IPS-11a (cell line): ENCODE data around the gene PHF23.
A peak's percentile ranks its signal among the peaks of the same experiment; 100 is the strongest.

Experiments used
- H3K4me3 ChIP-seq: one replicate; pipeline ENCODE4 v1.5.1; 2013; ENCODE audit warnings: low read depth, low read length, control low read depth

Gene PHF23

DNA sequence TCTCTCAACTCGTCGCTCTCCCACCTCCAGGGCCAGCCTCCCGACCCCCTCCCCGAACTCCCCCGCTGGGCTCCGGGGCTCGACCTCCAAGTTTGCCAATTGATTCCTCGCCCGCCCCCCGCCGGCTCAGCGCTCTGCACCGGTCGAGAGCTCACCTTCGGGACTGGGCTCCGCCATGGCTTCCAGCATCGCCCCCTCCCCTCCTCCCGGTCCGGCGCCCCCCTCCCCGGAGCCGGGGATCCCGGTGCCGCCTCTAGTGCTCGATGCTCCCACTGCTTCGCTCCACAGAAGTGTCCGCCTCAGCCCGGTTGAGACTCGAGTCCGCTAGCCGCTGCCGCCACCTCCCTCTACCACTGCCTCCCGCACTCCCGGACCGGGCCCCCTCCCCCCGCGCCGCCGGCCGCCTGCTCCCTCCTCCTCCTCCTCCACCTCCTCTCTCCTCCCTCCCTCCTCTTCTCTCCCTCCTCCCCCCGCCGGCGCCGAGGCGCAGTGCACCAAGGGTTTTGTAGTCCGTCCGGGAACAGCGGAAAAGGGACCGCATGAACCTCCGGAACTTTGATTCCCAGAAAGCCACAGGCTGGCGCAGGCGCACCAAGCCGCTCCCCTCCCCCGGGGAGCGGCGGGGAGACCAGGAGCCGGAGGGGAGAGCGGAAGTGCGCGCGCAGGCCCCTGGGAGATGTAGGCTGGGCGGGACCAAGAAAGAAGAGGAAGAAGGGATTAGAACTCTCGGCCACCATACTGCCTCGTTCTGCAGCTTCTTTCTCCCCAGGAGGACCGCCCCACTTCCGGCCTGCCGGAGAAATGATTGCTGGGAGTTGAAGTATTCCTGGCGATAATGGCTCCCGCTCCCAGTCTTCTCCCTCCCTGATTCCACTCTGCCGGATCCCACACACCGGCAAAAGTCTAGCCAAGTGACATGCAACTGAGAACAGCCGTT is at the start of gene PHF23:
Gene PHF23 (minus strand): TSS at position 367 of the 937 bp plus-strand sequence. CDS start 178 bp downstream, at position 189.
- H3K4me3 ChIP-seq = peak within 1 kb of the TSS; percentile 97

DNA sequence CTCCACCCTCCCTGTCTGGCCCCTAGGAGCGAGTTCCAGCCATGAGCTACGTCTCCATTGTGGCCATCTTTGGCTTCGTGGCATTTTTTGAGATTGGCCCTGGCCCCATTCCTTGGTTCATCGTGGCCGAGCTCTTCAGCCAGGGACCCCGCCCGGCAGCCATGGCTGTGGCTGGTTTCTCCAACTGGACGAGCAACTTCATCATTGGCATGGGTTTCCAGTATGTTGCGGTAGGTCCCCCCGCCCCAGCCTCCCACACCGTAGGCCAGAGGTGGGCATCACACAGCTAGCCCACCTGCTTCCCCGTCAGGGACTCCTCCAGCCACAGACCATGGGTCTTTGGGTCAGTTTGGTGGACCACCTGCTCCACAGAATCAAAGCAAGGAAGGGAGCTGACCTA is 46.4 kb upstream of the PHF23 start:
- no peak overlapping the region for H3K4me3 ChIP-seq

DNA sequence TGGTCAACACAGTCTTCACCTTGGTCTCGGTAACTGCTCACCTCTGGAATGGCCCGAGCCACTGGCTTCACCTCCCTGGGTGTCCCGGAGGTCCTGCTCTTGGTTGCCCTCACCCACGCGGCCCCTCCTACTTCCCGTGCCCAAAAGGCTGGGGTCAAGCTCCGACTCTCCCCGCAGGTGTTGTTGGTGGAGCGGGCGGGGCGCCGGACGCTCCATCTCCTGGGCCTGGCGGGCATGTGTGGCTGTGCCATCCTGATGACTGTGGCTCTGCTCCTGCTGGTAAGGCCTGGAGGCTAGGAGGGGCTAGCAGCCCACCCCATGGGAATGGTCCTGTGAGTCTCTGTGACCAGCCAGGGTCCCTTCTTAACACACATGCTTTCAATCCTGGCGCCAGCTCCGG is 45.7 kb upstream of the PHF23 start:
- no peak overlapping the region for H3K4me3 ChIP-seq

DNA sequence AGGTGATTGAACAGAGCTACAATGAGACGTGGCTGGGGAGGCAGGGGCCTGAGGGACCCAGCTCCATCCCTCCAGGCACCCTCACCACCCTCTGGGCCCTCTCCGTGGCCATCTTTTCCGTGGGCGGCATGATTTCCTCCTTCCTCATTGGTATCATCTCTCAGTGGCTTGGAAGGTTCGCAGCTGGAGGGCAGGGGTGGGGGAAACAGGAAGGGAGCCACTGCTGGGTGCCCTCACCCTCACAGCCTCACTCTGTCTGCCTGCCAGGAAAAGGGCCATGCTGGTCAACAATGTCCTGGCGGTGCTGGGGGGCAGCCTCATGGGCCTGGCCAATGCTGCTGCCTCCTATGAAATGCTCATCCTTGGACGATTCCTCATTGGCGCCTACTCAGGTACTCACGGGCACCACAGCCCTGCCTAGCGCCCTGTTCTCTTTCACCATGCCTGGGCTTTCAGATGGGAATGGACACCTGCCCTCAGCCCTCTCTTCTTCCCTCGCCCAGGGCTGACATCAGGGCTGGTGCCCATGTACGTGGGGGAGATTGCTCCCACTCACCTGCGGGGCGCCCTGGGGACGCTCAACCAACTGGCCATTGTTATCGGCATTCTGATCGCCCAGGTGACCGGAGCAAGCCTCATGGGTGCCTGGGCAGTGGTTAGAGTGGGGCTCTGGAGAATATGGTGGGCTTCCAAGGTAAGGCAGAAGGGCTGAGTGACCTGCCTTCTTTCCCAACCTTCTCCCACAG is 44.4 kb upstream of the PHF23 start:
- H3K4me3 ChIP-seq = no peak overlapping the region

DNA sequence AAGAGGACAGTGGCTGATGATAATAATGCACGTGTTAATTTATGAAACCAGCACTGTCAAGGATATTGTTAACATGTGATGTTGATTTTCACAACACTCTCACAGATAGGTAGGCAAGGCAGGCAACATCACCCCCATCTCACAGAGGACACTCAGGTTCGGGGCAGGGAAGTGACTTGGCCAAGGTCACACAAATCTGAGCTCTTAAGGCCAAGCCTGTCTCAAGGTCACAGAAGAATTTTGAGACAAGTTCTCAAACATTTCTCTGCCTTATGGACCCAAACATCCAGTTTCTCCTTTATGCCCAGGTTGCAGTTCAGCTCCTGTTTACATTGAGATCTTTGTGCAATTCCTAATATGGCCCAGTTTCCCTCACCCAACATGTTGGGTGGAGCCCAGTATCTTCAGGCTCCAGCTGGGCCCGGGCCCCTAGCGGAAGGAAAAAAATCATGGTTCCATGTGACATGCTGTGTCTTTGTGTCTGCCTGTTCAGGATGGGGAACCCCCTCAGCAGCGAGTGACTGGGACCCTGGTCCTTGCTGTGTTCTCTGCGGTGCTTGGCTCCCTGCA is 43.6 kb upstream of the PHF23 start:
- no peak overlapping the region for H3K4me3 ChIP-seq

DNA sequence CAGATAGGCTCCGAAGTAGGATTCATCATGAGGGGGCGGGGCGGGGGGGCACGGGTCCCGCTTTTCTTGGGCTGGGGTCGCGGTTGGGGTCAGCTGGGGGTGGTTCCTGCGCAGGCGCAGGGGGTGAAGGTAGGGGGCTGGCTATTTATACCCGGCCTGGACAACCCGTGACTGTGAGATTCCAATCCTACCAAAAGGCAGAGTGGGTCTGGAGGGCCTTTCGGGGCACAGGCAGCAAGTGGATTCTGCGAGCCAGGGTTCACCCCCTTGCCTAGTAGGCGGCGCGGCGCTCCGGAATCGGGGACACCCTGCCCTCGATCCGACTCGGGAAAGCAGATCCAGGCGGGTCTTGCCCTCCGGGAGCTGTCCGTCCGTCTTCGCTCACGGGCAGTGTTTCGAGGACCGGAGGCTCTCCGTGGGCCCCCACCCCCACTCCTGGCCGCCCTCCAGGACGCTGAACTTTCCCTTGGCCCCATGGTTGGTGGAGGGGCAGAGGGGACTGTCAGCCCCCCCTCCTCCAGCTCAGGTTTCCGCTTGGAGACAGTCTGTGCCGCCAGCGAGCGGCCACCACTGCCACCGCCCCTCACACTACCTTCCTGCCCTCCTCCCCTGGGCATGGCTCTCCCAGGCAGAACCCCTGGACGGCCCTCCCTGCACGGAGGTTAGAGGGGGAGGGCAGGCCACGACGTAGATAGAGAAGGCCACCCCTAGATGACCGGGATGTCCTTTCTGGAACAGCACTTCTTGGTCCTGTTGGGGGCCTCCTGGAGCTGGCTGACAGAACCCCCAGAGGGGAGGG is 42.9 kb upstream of the PHF23 start:
- H3K4me3 ChIP-seq = peak overlapping the region; percentile 63

DNA sequence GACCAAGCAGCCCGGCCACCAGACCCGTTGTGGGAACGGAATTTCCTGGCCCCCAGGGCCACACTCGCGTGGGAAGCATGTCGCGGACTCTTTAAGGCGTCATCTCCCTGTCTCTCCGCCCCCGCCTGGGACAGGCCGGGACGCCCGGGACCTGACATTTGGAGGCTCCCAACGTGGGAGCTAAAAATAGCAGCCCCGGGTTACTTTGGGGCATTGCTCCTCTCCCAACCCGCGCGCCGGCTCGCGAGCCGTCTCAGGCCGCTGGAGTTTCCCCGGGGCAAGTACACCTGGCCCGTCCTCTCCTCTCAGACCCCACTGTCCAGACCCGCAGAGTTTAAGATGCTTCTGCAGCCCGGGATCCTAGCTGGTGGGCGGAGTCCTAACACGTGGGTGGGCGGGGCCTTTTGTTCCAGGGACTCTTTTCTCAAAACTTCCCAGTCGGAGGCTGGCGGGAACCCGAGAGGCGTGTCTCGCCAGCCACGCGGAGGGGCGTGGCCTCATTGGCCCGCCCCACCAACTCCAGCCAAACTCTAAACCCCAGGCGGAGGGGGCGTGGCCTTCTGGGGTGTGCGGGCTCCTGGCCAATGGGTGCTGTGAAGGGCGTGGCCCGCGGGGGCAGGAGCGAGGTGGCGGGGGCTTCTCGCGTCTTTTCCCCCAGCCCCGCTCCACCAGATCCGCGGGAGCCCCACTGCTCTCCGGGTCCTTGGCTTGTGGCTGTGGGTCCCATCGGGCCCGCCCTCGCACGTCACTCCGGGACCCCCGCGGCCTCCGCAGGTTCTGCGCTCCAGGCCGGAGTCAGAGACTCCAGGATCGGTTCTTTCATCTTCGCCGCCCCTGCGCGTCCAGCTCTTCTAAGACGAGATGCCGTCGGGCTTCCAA is 42.1 kb upstream of the PHF23 start, which contains the start of gene SLC2A4:
Gene SLC2A4 (plus strand): TSS at position 645 of the 879 bp plus-strand sequence. CDS start 217 bp downstream, at position 862.
- H3K4me3 ChIP-seq = peak within 1 kb of the TSS; percentile 63

DNA sequence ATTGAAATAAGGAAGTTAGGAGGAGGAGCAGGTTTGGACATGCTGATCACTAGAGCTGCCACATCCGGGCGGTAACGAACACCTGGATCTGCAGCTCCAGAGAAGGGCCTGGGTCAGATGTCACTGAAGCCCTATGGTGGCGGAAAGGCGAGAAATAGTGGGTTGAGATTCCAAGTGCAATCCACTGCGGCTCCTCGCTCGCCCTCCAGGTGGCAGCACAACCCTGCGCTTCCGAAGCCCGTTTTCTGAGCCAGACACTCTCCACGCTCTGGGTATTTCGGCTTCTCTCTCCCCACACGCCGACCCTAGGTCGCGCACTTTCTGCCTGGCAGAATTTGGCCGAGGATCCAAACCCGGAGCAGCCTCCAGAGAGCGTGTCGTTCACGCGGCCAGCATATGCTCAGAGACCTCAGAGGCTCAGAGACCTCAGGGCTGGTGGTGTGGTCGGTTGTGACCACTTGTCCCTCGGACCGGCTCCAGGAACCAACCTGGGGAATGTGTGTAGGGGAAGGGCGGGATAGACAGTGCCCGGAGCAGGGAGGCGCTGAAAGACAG is 41.3 kb upstream of the PHF23 start:
- H3K4me3 ChIP-seq = peak overlapping the region; percentile 30

DNA sequence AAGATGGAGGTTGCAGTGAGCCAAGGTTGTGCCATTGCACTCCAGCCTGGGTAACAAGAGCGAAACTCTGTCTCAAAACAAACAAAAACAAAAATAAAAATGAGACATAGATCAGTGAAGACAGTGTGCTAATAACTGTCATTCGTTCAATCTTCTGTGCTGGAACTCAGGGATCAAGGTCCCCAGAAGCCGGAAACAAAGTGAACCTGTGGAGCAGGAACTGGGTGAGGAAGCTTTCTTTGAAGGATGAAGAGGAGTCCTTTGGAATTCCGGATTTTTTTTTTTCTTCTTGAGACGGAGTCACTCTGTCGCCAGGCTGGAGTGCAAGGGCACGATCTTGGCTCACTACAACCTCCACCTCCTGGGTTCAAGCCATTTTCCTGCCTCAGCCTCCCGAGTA is 40.2 kb upstream of the PHF23 start:
- H3K4me3 ChIP-seq = no peak overlapping the region

DNA sequence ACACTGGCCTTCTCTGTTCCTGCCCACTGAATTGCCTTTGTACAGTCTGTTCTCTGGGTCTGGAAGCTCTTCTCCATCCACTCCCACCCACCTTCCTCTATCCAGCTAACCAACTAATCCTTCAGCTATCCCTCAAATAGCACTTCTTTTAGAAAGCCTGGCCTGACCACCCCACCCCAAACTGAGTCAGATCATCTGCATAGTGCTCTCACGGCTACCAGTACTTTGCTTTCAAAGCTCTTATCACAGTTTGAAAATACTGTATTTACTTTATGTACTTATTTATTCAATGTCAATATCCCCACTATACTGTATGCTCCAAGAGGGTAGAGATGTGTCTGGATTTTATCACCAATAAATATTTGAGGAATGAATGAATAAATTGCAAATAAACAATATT is 27.5 kb upstream of the PHF23 start:
- H3K4me3 ChIP-seq = no peak overlapping the region

DNA sequence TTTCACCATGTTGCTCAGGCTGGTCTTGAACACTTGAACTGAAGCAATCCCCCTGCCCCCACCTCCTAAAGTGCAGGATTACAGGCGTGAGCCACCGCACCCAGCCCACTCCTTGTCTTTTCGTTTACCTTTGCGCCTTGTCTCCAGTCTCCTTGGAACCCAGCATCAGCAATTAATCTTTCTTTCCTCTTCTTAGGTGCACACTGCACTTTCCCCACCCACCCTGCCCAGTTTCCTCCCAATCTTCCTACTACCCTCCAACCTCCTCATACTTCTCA is 24.5 kb upstream of the PHF23 start:
- H3K4me3 ChIP-seq = peak overlapping the region; percentile 100

DNA sequence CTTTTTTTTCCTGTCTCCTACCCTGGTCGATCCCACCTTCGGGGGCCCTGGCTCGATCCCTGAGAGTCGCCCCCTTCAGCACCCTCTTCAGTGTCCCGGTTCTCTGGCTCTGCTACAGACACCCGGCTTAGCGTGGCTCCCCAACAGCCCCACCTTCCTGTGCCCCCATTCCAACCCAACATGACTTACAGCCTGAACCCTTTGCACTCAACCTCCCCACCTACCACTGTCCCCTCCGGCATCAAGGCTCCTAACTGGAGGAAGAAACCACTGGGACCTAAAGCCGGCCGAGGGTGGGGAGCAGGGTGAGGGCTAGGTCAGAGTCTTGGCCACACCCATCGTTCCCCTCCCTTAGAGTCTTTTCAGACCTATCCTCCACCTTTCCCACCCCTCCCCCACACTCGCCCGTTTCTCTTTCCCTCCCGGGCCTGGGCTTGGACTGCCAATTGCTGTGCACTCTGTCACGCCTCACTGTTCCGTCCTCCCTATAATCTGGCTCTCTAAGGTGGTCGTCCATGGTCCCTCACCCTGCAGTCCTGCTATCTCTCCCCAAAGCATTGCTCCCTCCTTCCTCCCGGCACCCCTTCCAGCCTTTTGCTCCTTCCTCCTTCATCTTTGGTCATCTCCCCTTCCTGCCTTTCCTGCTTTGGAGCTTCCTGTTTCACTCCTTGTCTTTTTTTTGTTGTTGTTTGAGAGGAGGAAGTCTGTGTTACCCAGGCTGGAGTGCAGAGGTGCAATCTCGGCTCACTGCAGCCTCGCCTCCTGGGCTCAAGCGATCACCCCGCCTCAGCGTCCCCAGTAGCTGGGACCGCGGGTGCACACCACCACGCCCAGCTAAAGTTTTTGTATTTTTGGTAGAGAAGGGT is 23.9 kb upstream of the PHF23 start:
- peak overlapping the region; percentile 100 for H3K4me3 ChIP-seq

DNA sequence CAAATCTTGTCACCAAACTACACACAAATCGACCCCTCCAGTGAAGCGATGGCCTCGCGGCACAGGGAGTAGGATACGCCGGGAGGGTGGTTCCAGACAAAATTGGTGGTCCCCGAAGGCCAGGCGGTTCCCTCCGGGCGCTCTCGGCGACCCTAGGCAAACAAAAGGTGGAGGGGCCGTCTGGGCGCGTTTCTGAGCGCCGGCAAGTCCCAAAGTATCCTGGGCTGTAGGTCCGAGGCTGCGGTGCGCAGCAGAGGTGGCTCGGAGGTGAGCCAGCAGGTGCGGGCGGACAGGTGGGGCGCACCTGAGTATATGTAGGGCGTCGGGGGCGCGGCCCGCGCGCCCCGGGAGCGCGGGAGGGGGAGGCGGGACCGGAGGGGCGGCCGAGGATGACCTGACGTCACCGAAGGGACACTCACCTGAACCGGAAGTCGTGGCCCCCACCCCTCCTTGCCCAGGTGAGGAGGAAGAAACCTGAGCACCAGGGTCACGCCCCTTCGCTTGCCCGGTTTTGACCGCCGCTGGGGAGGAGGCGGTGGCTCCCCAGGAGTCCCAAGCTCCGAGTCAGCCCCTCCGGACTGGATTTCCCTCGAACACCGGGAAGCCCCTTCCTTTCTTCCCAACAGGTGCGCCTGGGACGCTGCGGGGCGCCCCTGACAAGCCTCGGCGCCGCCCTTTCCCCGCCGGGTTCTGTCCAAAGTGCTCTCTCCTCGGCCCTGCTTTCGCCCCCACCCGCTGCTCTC is 23.1 kb upstream of the PHF23 start, which contains the start of gene CLDN7:
Gene CLDN7 (minus strand): TSS at position 287 of the 743 bp plus-strand sequence. CDS start 435 bp downstream, outside the sequence.
- peak within 1 kb of the TSS; percentile 100 for H3K4me3 ChIP-seq

DNA sequence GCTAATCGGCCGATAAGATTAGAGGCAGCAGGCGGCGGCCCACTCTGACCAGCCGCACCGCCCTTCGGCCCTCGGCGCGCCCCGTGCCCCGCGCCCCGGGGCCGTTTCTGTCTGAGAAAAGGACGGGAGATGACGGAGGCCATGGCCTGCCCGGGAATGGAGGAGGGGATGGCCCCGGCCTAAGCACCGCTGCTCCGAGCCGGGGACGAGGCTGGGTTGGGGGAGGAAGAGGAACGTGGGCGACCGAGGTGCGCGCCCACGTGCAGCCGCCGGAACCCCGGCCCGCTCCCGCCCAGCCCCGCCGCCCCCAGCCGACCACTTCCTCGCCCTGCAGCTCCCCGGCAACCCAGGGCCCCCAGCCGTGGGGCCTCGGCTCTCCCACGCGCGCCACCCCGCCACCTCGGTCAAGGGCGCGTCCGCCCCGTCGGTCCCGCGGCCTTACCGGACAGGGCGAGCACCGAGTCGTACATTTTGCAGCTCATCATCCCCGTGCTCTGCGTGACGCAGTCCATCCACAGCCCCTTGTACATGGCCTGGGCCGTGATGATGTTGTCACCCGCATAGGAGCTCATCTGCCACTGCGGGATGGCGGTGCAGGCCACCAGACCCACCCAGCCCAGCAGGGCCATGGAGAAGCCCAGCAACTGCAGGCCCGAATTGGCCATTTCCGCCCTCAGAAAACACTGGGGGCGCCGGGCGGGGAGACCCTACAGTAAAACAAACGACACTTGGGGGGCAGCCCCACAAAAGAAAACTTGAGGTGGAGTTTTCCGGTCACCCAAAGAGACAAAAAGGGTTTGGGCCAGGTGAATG is 22.3 kb upstream of the PHF23 start:
- peak overlapping the region; percentile 100 for H3K4me3 ChIP-seq

DNA sequence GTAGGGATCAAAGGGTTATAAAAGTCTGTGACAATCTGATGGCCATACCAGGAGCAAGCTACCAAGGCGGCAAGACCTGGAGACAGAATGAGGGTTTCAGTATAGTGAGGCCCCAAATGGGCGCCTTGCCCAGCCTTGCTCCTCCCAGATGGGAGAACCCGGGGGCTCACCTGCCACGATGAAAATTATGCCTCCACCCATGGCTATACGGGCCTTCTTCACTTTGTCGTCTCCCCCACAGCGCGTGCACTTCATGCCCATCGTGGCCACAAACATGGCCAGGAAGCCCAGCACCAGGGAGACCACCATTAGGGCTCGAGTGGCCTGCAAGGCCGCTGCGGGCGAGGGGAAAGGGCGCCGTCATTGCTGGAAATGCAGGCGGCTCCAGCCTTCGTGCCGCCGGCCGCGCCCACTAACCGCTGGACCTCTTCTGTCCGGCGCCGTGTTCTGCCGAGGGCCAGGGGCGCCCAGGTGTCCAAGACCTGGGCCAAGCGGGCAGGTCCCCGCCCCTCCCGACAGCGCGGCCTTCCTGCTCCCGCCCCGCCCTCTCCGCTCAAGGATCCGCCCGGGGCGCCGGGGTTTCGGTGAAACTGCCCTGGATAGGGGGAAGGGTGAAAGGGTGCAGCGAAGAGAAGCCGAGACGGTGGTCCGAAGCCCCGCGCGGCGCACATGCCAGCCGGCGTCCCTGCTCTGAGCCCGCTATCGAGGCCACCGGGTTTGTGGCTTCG is 21.6 kb upstream of the PHF23 start:
- peak overlapping the region; percentile 100 for H3K4me3 ChIP-seq

DNA sequence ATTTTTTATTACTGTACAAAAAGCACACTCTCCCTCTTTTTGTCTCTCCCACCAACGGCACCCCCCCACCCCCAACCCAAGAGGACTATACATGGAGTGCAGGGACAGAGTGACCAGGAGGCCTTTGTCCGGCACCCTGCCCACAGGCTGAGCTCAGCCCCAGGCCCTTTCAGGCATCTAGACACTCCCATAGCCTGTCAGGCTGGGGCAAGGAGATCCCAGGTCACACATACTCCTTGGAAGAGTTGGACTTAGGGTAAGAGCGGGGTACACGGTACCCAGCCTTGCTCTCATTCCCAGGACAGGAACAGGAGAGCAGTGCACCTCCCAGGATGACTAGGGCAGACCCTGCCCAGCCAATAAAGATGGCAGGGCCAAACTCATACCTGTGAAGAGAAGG is 20.9 kb upstream of the PHF23 start:
- peak overlapping the region; percentile 100 for H3K4me3 ChIP-seq
